SK-N-MC (cell line): ENCODE results near the gene VPS26A.

Experiments
- EZH2 ChIP-seq: fragments of 200-600 bp; sonication (generic); IDR thresholded peaks from one replicate; pipeline ENCODE4 v1.6.1; 2017; ENCODE audit warnings: antibody characterized with exemption
- FOXP2 ChIP-seq: optimal IDR thresholded peaks from 2 replicates; pipeline ENCODE3; 2011; ENCODE audit warnings: mild to moderate bottlenecking, moderate library complexity; ENCODE audit not compliant: insufficient read depth; ENCODE audit errors: extremely low read length, control extremely low read depth
- POLR2AphosphoS5 ChIP-seq: IDR thresholded peaks from 2 replicates; pipeline ENCODE4 v1.6.1; 2012; ENCODE audit warnings: mild to moderate bottlenecking, low read depth, low read length, borderline replicate concordance

- no peak for TF ChIP-seq POLR2AphosphoS5
- TF ChIP-seq EZH2: no peak
- TF ChIP-seq FOXP2: no peak
These were observed 26.2 kb upstream of the VPS26A start for GRCh38 chr10:69097729-69098128.
